NK-92 treated with Interleukin-12 subunit alpha and Interleukin-12 subunit beta, amount 100 ng/mL, for 24 hours (cell line): ENCODE measurements around the gene SEZ6L.

Experiments used
- DNase-seq: peaks from one replicate; lab custom pipeline; 2025; lab: John Stamatoyannopoulos, UW

Gene SEZ6L

GRCh38 chr22:26298605-26299310 is 129.5 kb downstream of the SEZ6L start:
- no peak for DNase-seq

- DNase-seq = no peak
Observed at GRCh38 chr22:26302726-26303125, 133.5 kb downstream of the SEZ6L start.

- DNase-seq = no peak
Observed at GRCh38 chr22:26303475-26303874, 134.2 kb downstream of the SEZ6L start.

- no peak for DNase-seq
Observed at GRCh38 chr22:26304730-26305129, 135.5 kb downstream of the SEZ6L start.

- DNase-seq = no peak
Observed at GRCh38 chr22:26308467-26308866, 139.2 kb downstream of the SEZ6L start.

GRCh38 chr22:26310616-26311015 is 141.4 kb downstream of the SEZ6L start:
- no peak for DNase-seq

GRCh38 chr22:26313291-26313690 is 144.0 kb downstream of the SEZ6L start:
- no peak for DNase-seq

GRCh38 chr22:26314171-26314570 is 144.9 kb downstream of the SEZ6L start:
- no peak for DNase-seq

- no peak for DNase-seq
Observed at GRCh38 chr22:26314656-26315055, 145.4 kb downstream of the SEZ6L start.

- DNase-seq = no peak
Observed at GRCh38 chr22:26316732-26317285, 147.5 kb downstream of the SEZ6L start.

- no peak for DNase-seq
Observed at GRCh38 chr22:26318975-26319374, 149.7 kb downstream of the SEZ6L start.

- DNase-seq = no peak
Observed at GRCh38 chr22:26320447-26320846, 151.2 kb downstream of the SEZ6L start.

- DNase-seq = no peak
Observed at GRCh38 chr22:26321469-26321913, 152.2 kb downstream of the SEZ6L start.

- no peak for DNase-seq
Observed at GRCh38 chr22:26322179-26322905, 153.1 kb downstream of the SEZ6L start.

GRCh38 chr22:26323013-26323412 is 153.8 kb downstream of the SEZ6L start:
- DNase-seq = no peak

- no peak for DNase-seq
Observed at GRCh38 chr22:26324150-26324549, 154.9 kb downstream of the SEZ6L start.

- no peak for DNase-seq
Observed at GRCh38 chr22:26325641-26326040, 156.4 kb downstream of the SEZ6L start.

GRCh38 chr22:26326803-26327202 is 157.5 kb downstream of the SEZ6L start:
- DNase-seq = no peak

- DNase-seq = no peak
Observed at GRCh38 chr22:26327306-26327705, 158.0 kb downstream of the SEZ6L start.

GRCh38 chr22:26328221-26328620 is 159.0 kb downstream of the SEZ6L start:
- no peak for DNase-seq

GRCh38 chr22:26330971-26331625 is 161.8 kb downstream of the SEZ6L start:
- DNase-seq = peak; percentile 14

- DNase-seq = no peak
Observed at GRCh38 chr22:26333088-26333800, 164.0 kb downstream of the SEZ6L start.
